GM12873 (cell line): ENCODE measurements around the gene ASGR2.

Experiments
- TF ChIP-seq, protein P1 (sequence below): IDR thresholded peaks from 2 replicates; pipeline ENCODE4 v1.5.1; 2012; ENCODE audit warnings: low read depth, mild to moderate bottlenecking, moderate library complexity, low read length, control low read depth; ENCODE audit not compliant: insufficient read depth; ENCODE audit errors: missing control alignments

ASGR2 gene

DNA sequence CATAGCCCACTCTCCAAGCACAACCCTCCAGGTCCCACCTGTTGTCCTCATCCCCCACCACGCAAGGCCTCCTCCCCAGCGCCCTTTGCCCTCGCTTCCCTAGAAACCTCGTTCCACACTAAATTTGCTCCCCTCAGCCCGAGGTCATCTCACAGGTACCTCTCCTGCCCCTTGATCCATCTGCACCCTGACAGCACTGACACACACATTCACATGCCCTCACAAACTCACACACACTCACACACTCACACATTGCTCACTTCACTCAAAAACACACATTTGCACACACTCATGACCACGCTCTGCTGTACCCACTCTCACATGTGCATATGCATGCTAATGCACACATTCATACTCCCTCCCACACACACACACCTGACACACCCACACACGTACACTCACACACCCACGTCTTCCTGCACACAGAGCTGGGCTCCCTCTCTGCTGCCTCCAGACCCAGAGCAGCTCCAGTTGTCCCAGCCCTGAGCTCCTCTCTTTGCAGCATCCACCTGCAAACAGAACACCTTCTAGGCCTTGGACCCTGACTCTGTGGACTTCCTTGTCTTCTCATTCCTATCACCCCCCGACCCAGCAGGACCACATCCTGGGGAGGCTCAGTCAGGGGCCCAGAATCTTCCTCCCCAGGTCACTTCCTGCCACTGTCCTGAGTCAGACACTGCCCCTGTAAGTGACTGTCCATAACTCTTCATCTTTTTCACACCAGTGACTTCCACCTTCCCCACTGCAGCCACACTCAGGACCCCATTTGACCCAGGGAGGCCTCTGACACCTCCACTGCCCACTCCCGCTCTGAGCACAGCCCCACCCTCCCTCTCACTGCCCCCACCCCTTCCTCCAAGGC lies 4.9 kb downstream of the ASGR2 start:
- TF ChIP-seq, protein P1, sequence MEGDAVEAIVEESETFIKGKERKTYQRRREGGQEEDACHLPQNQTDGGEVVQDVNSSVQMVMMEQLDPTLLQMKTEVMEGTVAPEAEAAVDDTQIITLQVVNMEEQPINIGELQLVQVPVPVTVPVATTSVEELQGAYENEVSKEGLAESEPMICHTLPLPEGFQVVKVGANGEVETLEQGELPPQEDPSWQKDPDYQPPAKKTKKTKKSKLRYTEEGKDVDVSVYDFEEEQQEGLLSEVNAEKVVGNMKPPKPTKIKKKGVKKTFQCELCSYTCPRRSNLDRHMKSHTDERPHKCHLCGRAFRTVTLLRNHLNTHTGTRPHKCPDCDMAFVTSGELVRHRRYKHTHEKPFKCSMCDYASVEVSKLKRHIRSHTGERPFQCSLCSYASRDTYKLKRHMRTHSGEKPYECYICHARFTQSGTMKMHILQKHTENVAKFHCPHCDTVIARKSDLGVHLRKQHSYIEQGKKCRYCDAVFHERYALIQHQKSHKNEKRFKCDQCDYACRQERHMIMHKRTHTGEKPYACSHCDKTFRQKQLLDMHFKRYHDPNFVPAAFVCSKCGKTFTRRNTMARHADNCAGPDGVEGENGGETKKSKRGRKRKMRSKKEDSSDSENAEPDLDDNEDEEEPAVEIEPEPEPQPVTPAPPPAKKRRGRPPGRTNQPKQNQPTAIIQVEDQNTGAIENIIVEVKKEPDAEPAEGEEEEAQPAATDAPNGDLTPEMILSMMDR, result no peak

DNA sequence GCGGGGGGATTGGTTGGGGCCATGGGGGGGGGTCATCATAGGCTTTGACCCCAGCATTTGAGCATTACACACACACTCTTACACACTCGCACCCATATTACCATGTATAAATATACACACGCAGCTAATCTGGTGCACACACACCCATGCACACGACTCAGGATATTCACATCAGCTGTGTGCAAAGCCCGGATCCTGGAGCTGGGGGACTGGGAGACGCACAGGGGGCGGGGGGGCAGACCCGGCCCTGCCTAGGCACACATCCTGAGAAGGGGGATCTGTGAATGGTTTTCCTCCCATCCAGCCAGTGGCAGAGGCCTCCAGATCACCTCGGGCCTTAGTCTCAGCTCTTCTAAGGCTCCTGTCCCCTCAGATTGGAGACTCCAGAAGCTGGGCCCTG lies 5.6 kb downstream of the ASGR2 start:
- TF ChIP-seq, protein P1, result no peak

DNA sequence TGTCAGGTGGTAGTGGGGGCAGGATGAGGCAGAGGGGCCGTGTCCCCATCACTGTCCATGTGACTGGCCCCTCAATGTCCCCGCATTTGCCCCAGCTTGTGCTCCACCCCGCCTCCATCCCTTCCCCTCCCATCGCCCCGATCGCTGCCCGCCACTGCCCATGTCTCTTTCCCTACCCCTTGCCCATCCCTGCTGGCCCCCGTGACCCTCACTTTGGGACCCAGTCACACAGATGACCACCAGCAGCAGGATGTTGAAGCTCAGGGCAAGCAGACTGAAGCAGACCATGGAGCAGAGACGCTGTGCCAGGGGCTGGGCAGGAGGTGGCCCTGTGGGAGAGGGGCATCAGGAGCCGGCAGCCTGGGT lies 6.1 kb downstream of the ASGR2 start:
- TF ChIP-seq, protein P1, result no peak

DNA sequence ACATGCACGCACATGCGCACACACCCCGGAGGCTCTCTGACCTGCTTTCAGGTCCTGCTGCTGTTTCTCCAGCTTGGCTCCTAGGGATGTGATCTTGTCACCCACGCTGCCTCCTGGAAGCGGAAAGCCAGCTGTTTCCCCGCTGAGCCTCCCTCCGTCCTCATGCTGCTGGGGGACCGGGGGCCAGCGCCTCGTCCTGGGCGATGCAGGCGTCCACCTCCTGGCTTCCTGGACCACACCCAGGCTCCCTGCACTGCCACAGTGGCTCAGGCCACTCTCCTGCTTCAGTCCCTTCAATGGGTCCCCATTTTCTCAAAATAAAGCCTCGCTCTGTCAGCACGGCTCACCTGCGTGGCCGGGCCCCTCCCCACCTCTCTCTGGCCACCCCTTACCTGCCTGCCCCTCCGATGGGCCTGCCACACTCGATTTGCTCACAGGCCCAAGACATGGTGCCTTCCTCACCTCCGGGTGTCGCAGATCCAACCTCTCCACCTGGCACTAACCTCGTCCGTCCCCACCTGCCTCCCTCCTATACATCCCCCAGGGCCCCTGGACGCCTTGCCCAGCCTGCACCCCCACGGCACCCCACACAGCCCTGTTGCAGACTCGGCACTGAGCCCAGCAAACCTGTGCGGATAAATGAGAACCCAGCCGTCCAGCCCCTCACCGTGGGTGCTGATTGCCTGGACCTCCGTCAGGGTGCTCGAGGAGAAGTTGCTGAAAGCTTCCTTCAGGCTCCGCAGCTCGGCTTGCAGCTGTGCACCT lies 6.6 kb downstream of the ASGR2 start:
- TF ChIP-seq, protein P1, result no peak

DNA sequence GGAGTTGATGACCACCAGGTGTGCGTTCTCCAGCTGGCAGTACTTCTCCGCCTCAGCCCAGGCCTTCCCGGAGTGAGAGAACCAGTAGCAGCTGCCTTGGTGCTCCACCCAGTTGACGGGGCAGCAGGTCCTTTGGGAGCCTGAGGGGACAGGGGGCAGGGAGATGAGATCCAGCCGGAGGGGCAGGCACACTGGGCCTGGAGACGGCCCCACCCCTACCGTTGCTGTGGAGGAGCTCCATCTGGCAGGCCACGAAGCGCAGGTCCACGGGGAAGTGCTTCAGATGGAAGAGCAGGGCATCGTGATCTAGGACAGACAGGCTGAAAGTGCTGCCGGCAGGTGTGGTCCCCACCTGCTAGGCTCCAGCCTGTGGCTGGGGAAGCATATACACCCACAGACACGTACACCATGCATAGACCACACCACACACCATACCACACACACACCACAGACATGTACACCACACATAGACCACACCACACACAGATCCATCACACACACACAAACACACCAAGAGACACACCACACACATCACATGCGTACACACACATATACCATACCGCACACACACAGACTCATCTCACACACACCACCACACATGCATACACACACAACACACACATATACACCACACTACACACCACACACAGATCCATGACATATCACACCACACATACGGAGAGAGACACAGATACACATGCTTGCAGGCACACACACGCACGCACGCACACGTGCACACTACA lies 7.4 kb downstream of the ASGR2 start:
- TF ChIP-seq, protein P1, result no peak

DNA sequence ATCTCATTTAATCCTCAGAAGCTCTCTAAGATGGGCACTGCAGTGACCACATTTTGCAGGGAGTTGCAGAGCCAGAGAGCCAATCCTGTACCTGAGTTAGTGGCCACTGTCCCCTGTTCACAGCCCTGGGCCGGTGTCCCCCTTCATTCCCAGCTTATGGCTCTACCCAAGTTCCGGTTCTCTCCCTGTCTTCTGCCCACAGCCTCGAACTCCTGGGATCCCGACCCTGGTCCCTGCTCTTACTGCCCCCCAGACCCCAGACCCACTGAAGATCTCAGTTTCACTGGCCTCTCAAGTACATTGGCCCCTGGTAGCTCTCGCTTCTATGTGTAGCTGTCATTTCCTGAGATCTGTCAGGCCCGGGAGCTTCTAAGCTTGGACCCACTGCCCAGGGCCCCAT lies 12.2 kb downstream of the ASGR2 start:
- TF ChIP-seq, protein P1, result no peak

DNA sequence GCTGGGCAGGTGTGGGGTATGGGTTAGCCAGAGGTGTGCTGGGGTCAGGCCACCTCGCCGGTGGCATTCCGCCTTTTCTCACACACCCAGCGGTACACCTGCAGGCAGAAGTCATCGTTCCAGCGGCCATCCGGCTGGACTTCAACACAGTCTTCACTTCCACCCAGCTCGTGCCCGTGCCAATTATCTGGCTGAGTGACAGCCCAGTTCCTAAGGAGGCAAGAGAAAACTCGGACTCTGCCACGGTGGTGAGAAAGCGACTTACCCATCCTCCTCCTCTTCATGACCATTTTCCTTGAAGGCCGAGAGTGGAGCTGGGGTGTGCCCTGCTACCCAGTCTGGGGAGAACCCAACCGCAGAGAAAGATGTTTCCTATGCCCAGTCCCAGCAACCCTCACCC lies 13.1 kb downstream of the ASGR2 start:
- TF ChIP-seq, protein P1, result no peak
